HG02938 (cell line): ENCODE measurements around the gene SCN4B.

ENCODE experiments used
- ATAC-seq: cut with Tn5 transposase; IDR thresholded peaks from one replicate; pipeline ENCODE4 v1.9.1; 2021; ENCODE audit warnings: mild to moderate bottlenecking, moderate library complexity; ENCODE audit not compliant: unreplicated experiment

The SCN4B gene

DNA sequence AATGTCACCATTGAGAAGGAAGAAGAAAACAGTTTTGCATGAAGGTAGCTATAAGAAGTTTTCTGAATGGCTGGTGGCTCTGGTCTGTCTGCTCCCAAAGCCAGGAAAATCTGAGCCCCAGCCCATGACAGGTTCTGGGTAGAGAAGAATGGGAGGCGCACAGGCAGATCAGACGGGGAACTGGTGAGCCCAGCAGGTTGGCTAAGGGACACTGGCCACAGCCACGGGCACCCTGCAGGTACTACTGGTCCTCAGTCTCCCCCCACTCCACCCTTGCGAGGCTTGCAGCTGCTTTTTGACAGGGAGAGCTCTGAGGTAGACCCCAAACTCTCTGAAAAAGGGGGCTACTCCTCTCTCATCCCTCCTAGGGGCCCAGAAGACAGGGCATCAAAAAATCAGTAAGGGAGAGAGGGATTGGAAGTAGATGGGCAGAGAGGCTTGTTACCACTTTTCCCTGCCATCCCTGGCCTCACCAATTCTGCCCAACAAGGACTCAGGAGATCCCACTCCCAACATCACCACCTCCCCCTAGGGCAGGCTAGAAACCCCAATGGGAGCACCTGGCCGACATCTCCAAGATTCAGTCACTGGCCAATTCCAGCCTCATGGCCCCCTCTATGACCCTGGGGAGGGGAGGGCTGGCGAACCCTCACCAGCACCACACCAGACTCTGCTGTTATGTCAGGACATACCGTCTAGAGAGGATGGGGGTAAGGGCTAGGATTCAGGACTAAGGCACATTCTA, 17.4 kb downstream of the SCN4B start:
- no peak for ATAC-seq

DNA sequence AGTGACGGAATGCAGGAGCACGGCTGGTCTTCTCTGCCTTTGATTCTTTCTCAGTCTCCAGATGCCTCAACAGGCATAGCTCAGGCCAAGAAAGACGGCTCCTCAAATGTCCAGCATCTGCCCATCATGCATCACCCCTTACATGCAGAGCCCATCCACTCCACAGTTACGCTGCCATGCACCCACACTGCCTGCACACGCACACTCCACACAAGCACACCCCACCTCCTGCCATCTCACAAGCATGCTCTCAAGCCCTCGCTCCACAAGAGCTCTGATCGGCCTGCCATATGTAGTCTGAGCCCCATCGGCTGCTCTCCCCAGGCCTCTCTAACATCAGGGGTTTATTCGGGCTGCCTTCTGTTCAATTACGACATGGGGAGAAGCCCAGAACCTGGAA, 18.8 kb downstream of the SCN4B start:
- no peak for ATAC-seq

DNA sequence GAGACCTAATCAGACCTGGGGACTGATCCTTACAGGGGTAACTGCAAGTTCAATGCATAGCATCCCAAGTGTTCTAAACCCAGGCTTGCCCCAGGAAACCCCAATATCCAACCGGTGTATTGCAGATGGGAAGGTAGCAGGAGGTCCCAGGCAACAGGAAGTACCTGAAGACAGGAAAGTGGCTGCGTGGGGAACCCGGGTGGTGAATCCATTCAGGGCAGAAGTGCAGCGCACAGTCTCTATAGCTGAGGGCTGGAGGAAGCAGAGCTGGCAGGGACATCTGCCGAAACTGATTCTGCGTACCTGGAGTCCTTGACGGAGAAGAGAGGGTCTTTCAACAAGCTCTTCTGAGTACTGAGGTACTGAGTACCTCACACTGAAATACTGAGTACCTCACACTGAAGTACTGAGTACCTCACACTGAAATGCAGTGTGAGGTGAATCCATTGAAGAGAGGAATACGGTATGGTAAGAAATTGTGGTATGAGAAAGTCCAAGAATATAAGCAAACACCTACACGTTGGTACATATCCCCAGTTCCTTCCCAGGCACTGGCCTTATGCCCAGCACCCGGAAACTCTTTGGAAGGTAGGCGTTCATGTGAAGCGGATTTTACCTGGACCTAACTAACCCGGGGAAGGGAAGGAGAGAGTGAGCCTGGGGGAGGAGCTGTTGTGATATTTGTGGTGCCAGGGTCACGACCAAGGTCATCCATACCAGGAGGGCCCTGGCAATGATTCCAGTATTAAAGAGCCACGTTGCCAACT, 20.1 kb downstream of the SCN4B start:
- no peak for ATAC-seq

DNA sequence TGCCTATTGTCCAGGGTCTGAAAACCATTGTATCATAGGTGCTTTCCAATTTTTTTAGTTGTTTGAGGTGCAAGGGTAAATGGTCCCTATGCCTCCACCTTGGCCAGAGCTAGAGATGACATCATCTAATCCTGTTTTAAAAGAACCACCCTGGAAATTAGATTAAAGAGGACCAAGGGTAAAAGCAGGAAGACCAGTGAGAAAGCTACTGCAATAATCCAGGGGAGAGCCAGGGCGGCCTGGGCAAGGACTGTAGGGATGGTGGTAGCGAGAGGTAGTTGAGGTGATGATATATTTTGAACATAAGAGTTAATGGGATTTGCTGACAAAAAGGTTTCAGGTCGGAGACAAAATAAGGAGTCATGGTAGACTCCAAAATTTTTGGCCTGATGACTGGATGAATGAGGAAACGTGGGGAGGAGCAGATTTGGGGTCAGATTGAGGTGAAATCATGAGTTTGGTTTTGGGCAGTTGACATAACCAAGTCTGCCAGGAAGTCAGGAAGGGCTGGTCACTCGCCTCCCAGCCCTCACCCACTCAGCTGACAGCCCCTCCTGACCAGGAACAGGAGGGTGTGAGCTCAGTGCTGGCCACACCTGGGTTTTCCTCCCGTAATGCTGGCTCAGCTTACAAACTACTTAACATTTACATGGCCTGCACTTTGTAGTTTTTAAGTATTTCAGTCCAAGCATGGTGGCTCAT, 23.0 kb downstream of the SCN4B start:
- ATAC-seq, result no peak

DNA sequence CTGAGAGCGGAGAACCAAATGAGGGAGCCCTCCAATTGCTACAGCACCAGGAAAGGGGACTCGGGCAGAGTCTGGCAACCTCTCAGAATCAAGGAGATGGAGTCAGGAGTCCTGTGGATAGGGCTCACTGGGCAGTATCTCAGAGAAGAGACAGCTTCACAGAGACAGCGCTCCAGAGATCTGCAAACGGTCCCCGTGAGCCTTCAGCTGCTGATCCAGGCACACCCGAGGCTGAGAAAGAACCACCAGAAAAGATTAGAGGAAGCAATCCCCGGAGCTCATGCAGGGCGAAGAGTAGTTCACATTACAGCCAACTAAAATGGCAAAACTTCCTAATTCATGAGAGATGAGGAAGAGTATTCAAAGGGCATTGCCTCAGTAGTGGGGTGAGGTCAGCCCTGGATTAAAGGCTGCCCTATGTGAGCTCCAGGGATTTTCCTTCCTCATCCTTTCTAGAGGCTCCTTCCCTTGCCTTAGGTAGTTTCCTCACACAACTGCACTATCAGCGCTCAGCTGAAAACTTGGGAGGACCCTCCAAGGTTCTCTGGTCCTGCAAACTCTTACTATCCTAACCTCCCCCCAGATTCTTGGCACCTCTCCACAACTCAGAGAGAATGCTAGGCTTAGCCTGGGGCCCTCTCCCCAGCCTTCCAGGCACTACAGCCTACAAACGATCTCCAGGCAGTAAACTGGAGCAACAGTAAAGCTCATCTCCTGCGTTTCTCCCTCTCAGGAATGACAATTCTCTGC, 23.7 kb downstream of the SCN4B start:
- no peak for ATAC-seq

DNA sequence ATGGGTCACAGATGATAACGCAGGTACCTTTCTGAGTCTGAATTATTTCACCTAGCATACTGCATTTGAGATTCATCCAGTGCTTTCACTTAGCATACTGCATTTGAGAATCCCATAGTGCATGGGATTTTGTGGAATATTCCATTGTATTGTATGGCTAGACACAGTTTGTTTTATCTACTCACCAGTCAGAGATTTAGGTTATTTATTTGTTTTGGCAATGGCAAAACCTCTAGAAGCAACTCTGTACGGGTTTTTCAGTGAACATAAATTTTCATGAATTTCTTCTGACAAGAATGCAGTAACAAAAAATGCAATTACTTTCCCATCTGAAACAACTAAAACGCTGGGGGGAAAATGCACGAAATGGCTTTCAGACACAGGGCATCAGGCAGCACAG, 24.3 kb downstream of the SCN4B start:
- no peak for ATAC-seq

DNA sequence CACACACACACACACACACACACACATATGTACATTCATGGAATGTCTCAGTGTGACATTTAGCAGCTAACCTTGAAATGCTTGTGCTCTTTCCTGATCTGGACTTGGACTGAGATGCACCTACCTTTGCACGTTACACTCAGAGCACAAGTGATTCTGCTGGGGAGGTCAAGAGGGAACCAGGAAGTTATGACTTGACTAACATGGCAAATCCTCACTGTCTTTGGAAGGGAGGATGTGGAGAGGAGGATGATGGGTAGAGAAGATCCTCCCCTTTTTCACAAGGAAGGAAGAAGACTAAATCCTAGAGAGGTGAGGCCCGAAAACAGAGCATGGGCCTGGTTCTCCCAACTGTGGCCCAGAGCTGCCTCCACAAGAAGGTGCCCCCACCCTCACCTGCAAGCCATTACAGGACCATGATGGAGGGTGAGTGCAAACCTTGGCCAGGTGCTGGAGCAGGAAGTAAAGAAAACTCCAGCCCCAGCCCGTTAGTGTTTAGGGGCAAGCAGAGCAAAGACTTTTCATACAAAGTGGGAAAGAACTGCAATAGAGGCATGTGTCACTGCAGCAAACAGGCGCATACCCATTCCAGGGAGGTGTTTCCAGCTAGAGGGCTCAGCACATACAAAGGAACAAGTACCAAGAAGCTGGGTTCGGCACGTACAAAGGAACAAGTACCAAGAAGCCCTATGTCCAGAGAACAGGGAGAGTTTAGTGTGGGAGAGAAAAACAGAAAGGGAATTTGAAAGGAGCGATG, 26.4 kb downstream of the SCN4B start:
- no peak for ATAC-seq

DNA sequence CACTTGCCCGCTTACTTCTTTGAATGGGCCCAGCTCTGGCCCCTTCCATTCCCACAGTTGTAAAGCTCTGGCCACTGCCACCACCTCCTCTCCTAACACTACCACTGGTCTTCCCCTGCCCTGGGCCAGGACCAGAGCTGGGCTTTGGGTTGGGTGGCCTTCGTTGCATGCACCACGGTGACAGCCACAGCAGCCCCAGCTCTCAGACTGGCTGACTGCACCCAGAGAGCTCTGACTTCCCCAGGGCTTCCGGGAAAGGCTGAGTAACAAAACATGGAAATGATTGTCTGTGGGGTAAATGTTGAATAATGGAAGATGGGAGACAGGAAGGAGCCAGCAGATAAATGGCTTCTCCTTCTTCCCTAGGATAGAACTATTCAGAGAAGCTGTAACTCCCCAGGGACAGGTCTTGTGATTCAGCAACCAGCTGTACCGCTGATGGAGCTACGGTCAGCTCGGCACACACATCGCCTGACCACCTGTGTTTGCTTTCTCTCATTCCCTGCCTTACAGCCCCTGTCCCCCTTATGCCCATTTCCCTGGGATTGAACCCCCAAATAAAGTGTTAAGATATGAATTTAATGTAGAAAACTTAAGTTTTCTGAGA, 27.6 kb downstream of the SCN4B start:
- ATAC-seq, result no peak

DNA sequence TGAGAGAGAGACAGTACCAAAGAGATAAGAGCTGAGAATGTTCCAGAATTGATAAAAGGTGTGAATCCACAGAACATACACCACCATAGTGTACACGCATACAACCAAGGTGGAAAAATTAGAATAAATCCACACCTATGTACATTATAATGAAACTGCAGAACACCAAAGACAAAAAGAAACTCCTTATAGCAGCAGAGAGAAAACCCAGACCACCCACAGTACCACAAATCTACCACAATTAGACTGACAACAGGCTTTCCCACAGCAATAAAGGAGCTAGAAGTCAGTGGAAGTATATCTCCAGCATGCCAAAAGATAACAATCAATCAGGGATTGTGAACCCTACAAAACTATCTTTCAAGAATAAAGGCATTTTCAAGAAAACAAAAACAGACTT, 31.8 kb downstream of the SCN4B start:
- ATAC-seq, result no peak

DNA sequence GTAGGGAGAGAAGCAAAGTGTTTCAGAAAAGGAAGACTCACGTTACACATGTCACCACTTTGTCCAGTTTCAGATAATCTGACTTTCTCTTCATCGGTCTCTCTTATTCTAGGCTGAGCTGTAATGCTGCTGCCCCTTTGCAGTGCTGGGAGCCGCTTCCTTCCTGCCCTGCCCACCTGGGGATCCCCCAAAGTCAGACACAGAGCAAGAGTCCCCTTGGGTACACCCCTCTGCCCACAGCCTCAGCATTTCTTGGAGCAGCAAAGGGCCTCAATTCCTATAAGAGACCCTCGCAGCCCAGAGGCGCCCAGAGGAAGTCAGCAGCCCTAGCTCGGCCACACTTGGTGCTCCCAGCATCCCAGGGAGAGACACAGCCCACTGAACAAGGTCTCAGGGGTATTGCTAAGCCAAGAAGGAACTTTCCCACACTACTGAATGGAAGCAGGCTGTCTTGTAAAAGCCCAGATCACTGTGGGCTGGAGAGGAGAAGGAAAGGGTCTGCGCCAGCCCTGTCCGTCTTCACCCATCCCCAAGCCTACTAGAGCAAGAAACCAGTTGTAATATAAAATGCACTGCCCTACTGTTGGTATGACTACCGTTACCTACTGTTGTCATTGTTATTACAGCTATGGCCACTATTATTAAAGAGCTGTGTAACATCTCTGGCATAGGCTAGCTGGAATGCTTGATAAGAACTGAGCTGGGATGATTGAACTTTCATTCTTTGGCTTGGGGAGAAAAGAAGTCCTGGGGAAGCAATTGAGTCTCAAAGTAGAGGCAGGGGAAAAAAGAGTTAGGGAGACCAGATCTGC, 34.6 kb downstream of the SCN4B start:
- no peak for ATAC-seq

DNA sequence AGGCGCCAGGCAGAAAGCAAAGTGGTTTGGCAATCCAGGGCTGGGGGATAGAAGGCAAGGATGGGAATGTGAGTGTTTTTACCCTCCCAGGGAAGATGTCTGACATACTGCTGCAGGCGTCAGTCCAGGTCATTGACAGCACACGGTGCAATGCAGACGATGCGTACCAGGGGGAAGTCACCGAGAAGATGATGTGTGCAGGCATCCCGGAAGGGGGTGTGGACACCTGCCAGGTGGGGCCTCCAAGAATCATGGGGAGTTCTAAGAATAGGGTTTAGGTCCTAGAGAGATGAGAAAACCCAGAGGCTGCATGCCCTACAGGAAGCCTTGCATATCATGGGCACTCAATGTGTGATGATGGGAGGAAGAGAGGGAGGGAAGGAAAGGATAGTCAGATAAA, 37.6 kb downstream of the SCN4B start:
- no peak for ATAC-seq

DNA sequence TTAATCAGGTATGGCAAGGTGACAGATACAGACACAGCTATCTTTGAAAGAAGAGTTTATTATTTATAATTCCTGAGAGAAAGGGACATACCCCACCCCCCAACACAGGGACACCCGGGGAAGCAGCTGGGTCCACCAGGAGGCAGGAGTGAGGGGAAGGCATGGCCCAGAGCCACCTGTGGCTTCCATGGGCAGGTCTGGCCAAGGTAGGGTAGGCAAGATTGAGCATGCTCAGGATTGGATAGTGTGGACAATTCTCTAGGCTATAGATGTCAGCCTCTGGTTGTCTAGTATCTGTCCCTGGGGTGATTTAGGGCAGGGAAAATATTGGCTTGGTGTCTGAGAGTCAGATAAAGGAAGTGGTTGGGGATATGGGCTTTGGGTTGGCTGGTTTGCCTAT, 38.4 kb downstream of the SCN4B start:
- ATAC-seq, result no peak

DNA sequence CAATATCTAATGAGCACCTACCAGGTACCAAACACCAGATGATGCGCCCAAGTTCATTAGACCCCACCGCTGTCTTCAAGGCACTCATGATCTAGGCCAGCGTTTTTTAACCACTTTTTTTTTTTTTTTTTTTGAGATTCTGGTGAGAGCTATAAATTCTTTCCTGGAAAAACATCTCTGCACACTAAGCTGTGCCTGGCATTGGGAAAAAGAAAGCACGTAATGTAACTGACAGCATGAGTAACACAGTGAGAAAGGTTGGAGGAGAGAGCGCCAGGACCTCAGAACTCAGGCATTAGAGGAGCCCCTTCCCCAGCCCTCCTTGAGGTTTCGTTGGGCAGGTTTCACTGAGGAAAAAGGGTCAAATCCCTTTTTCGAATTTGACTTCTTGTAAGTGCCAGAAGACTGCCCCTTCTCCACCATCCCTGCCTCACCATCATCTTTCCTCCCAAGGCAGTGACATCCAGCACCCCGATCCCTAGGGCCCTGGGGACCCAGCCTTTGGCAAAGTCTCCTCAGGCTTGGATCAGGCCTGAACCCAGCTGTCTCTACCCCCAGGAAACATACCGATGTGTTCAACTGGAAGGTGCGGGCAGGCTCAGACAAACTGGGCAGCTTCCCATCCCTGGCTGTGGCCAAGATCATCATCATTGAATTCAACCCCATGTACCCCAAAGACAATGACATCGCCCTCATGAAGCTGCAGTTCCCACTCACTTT, 39.8 kb downstream of the SCN4B start:
- ATAC-seq, result no peak

DNA sequence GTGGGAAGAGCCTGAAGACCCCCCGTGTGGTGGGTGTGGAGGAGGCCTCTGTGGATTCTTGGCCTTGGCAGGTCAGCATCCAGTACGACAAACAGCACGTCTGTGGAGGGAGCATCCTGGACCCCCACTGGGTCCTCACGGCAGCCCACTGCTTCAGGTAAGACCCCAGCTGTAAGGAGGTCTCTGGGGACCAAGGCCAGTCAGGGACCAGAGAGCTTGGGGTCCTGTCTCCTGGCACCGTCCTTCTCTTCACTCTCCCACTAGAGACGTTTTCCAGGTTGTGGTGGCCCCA, 40.9 kb downstream of the SCN4B start:
- no peak for ATAC-seq

DNA sequence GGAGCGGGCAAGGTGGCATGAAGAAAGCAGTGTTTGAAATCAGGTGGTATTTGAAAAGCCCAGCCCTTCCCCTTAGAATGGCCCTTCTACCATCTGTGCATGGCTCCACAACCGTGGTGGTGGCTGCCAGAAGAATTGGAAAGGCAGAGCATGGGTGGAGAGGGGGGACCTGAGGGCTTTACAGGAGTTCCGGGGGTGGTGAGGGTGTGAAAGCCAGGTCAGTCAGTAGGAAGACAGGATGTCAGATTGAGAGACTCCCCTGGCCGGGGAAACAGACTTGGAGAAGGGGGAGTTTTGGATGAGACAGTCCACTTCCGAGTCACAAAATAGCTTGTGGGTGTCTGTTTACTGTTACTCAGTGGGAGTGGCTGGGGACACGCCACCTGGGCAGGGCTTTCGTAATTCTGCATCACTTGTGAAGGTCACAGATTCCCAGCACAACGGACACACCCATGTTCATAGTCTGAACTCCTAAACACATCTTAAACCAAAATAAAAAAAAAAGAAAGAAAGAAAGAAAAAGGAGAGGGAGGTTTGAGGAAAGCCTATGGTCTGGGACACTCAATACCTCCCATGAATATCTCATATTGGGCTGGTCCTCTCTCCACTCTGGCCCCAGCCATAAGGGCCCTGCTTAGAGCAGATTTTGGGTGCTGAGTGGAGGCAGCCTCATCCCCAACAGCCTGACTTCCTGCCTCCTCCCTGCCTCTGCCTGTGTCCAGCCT, 41.4 kb downstream of the SCN4B start:
- ATAC-seq, result no peak

DNA sequence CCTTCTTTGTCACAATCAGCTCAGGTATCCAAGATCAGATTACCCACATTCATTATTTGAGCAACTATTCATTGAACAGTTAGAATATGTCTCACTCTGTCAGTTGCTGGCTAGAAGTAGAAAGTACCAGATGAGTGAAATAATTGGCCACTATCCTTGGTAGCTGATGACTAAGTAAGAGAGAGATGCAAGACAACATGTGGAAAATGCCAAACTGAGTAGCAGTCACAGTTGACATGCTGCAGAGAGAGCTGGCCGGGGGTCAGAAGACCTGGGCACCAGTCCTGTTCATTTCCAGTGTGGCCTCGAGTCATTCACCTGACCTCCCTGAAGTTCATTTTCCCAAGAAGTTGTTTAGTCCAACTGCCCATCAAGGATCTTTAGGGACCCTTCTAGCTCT, 43.4 kb downstream of the SCN4B start:
- ATAC-seq, result no peak

DNA sequence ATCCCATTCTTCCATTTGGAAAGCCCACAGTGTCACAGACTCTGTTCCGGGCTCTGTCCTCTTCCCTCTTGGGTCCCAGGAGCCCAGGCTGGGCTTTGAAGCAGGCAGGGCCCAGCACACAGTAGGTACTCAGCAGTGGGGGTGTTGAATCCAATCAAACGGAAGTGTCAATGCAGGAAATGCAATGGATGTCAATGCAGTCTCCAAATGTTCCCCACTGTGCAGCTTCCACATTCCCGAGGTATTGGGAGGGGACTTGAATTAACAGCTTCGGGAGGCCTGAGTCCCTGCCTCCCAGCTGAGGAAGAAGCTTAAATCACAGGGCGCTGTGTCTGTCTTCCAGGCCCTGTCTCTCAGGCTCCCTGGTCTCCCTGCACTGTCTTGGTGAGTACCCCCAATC, 44.1 kb downstream of the SCN4B start:
- ATAC-seq, result no peak

DNA sequence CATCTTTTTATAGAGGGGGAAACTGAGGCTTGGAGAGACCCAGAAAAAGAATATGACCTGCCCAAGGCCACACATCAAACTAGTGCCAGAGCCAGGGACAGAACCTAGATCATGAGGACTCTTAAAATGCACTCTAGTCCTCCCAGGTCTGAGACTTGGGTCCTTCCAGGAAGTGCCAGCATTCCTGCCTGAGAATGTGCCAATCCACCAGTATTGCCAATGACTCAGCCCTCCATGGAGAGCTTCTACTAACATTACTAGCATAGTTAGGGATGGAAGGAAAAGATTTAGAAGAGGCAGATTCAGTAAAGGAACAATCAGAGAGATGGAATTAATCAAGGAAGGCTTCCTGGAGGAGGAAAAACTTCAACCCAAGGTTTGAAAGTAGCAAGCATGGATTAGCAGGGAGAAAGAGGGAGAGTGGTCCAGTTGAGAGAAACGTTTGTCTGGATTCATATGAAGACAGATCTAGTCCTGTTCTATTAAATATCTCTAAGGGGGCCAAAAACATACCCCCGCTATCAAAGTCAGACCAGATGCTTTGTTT, 45.8 kb downstream of the SCN4B start:
- ATAC-seq, result no peak
